ENCODE results near the gene DNAJC11.

The DNAJC11 gene

GRCh38 chr1:6588128-6588892 lies 113.3 kb downstream of the DNAJC11 start:
- TF ChIP-seq CTCF (conservative IDR thresholded peaks at IDR 0.05; ENCODE audit: low read depth, low read length) = no peak
- no peak overlapping the region for H3K4me3 ChIP-seq (ENCODE audit: low read depth, low read length)
- no peak for DNase-seq (ENCODE audit: low read depth)

- TF ChIP-seq CTCF (conservative IDR thresholded peaks at IDR 0.05; ENCODE audit: low read depth, low read length) = no peak
- DNase-seq (ENCODE audit: low read depth) = no peak
- no peak overlapping the region for H3K4me3 ChIP-seq (ENCODE audit: low read depth, low read length)
These were observed 114.2 kb downstream of the DNAJC11 start for GRCh38 chr1:6587261-6588005.

GRCh38 chr1:6586404-6586816 lies 115.2 kb downstream of the DNAJC11 start:
- no peak for TF ChIP-seq CTCF (conservative IDR thresholded peaks at IDR 0.05; ENCODE audit: low read depth, low read length)
- DNase-seq (ENCODE audit: low read depth) = no peak
- H3K4me3 ChIP-seq (ENCODE audit: low read depth, low read length) = no peak overlapping the region

GRCh38 chr1:6585841-6586240 lies 115.8 kb downstream of the DNAJC11 start:
- H3K4me3 ChIP-seq (ENCODE audit: low read depth, low read length) = no peak overlapping the region
- no peak for TF ChIP-seq CTCF (conservative IDR thresholded peaks at IDR 0.05; ENCODE audit: low read depth, low read length)
- DNase-seq (ENCODE audit: low read depth) = no peak

- TF ChIP-seq CTCF (conservative IDR thresholded peaks at IDR 0.05; ENCODE audit: low read depth, low read length) = no peak
- DNase-seq (ENCODE audit: low read depth) = no peak
These were observed 116.4 kb downstream of the DNAJC11 start for GRCh38 chr1:6585081-6585722.

More at GRCh38 chr1:6585081-6585722, 116.4 kb downstream of the DNAJC11 start:
- H3K4me3 ChIP-seq (ENCODE audit: low read depth, low read length) = no peak overlapping the region
